ENCODE results near the gene AREL1. TPM values are rescaled to one million over a fixed set of nuclear protein-coding genes. Genes with fewer than 3 reads are reported as not detected.

AREL1 gene
- total and polyA plus RNA-seq, 2 of the 8 experiments (the other 6 are each of a cell fraction or from before 2014, with no cell fraction given) = 31.4 to 49.1 TPM

DNA sequence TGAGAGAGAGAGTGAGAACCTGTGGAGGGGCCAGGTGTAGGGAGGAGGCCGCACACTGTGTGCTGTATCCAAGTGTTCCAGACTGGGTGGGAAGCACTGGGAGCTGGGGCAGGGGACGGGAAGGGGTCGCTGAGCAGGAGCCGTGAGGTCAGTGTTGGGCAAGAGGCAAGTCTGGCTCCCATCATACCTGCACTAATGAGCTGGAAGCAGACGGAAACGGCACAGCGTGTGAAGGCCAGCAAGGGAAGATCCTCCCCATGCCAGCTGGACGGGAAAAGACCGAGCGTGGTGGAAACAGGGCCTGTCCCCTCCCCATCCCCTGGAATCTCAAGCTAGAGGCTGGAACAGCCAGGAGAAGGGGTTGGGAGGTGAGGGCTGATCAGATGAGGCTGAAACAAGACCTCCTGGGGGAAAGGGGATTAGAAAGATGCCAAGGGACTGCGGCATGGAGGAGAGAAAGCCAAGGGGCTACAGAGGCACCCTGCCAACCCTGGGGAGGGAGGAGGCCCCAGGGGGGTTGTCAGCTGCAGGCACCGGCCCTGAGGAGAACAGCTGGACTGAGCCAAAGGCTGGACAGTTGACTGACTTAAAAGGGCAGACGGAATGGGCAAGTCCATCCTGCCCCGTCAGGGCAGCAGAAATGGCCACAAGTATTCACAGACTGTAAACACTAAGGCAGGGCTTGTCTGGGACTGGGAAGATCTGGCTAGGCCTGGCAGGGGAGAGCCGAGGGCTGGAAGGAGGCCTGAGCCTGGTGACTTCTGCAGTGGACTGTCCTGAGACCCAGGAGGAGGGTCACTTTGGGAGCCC lies 81.8 kb downstream of the AREL1 start:
- Histone ChIP-seq H3K23me2 (ENCODE audit: low read depth, low read length) (no peaks in the 10 kb centered on the region), H2BK20ac (ENCODE audit: low read length) (0 out of 2 replicates have a peak overlapping the region, but pooled peaks have one; percentile 11), H3K9ac (replicated peaks in 1 of 4; ENCODE audit: extremely low read depth in 1 of 4, low read depth in 3 of 4, low read length in 3 of 4) (no peak overlapping the region), H3K56ac (replicated peaks; ENCODE audit: insufficient read length, low read depth, low read length) (no peak overlapping the region), H3K18ac (ENCODE audit: extremely low read depth, low read length) (no peak overlapping the region), H2BK120ac (replicated peaks; ENCODE audit: low read depth, low read length) (no peak overlapping the region), H3K27me3 (replicated peaks in 1 of 4; ENCODE audit: control insufficient read depth in 3 of 4, extremely low read depth in 1 of 4, insufficient read depth in 3 of 4, low read length in 3 of 4) (no peaks in the 10 kb centered on the region), H4K91ac (replicated peaks; ENCODE audit: insufficient read length, low read length) (no peak overlapping the region), H3K4ac (replicated peaks; ENCODE audit: insufficient read length, low read depth, low read length) (no peak overlapping the region), H3K9me3 (ENCODE audit: insufficient read depth in 2 of 2, low read depth in 1 of 2, low read length in 1 of 2) (no peaks in the 10 kb centered on the region), H4K5ac (ENCODE audit: insufficient read length, low read depth, low read length) (no peak overlapping the region), H2BK12ac (ENCODE audit: low read depth, low read length) (peak overlapping the region; percentile 23; the same call in 1 of the 2 replicates), H4K8ac (ENCODE audit: extremely low read depth, insufficient read depth, low read length) (peak overlapping the region; percentile 14; the same call in 1 of the 2 replicates), H2BK15ac (ENCODE audit: low read length) (no peak overlapping the region), H3K27ac (ENCODE audit: low read depth, low read length) (no peak overlapping the region), H3K14ac (ENCODE audit: insufficient read length) (no peak overlapping the region), H3K79me1 (ENCODE audit: low read depth, low read length) (no peaks in the 10 kb centered on the region), H2AK5ac (ENCODE audit: low read depth, low read length) (no peak overlapping the region), H4K20me1 (replicated peaks in 1 of 2; ENCODE audit: control insufficient read depth in 1 of 2, insufficient read depth in 2 of 2, low read length in 2 of 2) (no peaks in the 10 kb centered on the region), H3K23ac (ENCODE audit: insufficient read length) (no peak overlapping the region), H3K4me3 (ENCODE audit: extremely low read depth in 1 of 4, insufficient read depth in 2 of 4, low read depth in 3 of 4, low read length in 4 of 4) (no peak overlapping the region), H3K4me1 (replicated peaks in 1 of 4; ENCODE audit: control insufficient read depth in 3 of 4, insufficient read depth in 4 of 4, low read length in 3 of 4) (peaks cover 0 to 5% (median 2%) of the 10 kb centered on the region in 4 experiments; a peak in 5 of 7 replicates), H3K36me3 (ENCODE audit: control insufficient read depth in 2 of 4, insufficient read depth in 4 of 4, low read length in 3 of 4) (no peaks in the 10 kb centered on the region), H2BK5ac (ENCODE audit: low read depth, low read length) (no peak overlapping the region), H2AFZ (ENCODE audit: low read length) (no peak overlapping the region), H3K79me2 (ENCODE audit: control insufficient read depth in 1 of 2, insufficient read depth in 2 of 2, low read length in 2 of 2) (no peaks in the 10 kb centered on the region), H3K4me2 (ENCODE audit: insufficient read depth in 1 of 2, low read depth in 2 of 2, low read length in 2 of 2) (no peak overlapping the region)
- ChIA-PET POLR2A (ENCODE audit: partially characterized antibody) (interaction anchor here (1.5 to 1.6 kb wide), 2 partner anchors 14 to 17 kb away, joined by 5 to 7 read pairs; no protein-coding TSS in a partner anchor), CTCF (ENCODE audit: partially characterized antibody) (interaction anchor here (2.2 to 6.6 kb wide), 2 partner anchors 13 to 20 kb away, joined by 9 to 55 read pairs; partner anchors contain the start of gene LTBP2)
- FAIRE-seq (no peak), DNase-seq (ENCODE audit: low read depth in 1 of 2, low spot score in 2 of 2) (no peak)
- WGBS, 2 experiments (ENCODE audit: extremely low coverage in 1 of 2, insufficient coverage in 1 of 2, insufficient read length in 1 of 2, insufficient replicate concordance in 2 of 2, low coverage in 1 of 2, low lambda C conversion rate in 2 of 2, missing lambda C conversion rate in 1 of 2) = 79% methylated on average over 14 of the region's 15 CpGs; no CpG with 5 or more reads in 1 of the 2 experiments
- TF ChIP-seq SUZ12 (IDR thresholded peaks at IDR 0.05; ENCODE audit: low read length) (no peak), GABPA (IDR thresholded peaks at IDR 0.05; ENCODE audit: borderline replicate concordance, insufficient read depth, low read length) (no peak)
- TF ChIP-seq, protein P1, sequence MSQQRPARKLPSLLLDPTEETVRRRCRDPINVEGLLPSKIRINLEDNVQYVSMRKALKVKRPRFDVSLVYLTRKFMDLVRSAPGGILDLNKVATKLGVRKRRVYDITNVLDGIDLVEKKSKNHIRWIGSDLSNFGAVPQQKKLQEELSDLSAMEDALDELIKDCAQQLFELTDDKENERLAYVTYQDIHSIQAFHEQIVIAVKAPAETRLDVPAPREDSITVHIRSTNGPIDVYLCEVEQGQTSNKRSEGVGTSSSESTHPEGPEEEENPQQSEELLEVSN (IDR thresholded peaks at IDR 0.05) = no peak
